K562 (cell line): ENCODE data around the gene SLC7A4. TPM values are rescaled to one million over a fixed set of nuclear protein-coding genes. Genes with fewer than 3 reads are reported as not detected.

ENCODE experiments used
- CAMTA2 ChIP-seq: fragments of 250-450 bp; sonication (Bioruptor Pico); conservative IDR thresholded peaks from 2 replicates; pipeline ENCODE4 v1.5.1; 2022
- CHAMP1 ChIP-seq: fragments of 450-650 bp; IDR thresholded peaks from 2 replicates; pipeline ENCODE4 v1.6.1; 2016; ENCODE audit warnings: mild to moderate bottlenecking
- CREB1 ChIP-seq, 2 experiments: sonication (generic) in 1 of 2; formaldehyde crosslinking in 1 of 2; IDR thresholded peaks; 2 replicates each; pipeline versions ENCODE4 v1.6.1 to v1.8.0; 2012 to 2022; ENCODE audit warnings: inconsistent platforms in 1 of 2, mild to moderate bottlenecking in 1 of 2, missing genetic modification reagents in 1 of 2, moderate library complexity in 1 of 2
- CTBP1 ChIP-seq: fragments of 450-650 bp; IDR thresholded peaks from 2 replicates; pipeline ENCODE4 v1.6.1; 2016; ENCODE audit warnings: borderline replicate concordance
- DPF2 ChIP-seq: fragments of 450-650 bp; IDR thresholded peaks from 2 replicates; pipeline ENCODE4 v1.6.1; 2016
- E2F3 ChIP-seq: fragments of 250-450 bp; sonication (Bioruptor Pico); IDR thresholded peaks from 2 replicates; pipeline ENCODE4 v1.4.0; 2020; ENCODE audit warnings: mild to moderate bottlenecking
- ELF2 ChIP-seq: fragments of 250-450 bp; sonication (Bioruptor Pico); IDR thresholded peaks from 2 replicates; pipeline ENCODE4 v1.5.0; 2021; ENCODE audit warnings: mild to moderate bottlenecking
- FOXP4 ChIP-seq: sonication (generic); formaldehyde crosslinking; IDR thresholded peaks from 2 replicates; pipeline ENCODE4 v1.8.0; 2022; ENCODE audit warnings: mild to moderate bottlenecking, missing genetic modification reagents, borderline replicate concordance
- GABPA ChIP-seq: fragments of 200-800 bp; sonication (Bioruptor generic); conservative IDR thresholded peaks from 2 replicates; pipeline ENCODE4 v1.6.1; 2016; ENCODE audit warnings: low read depth, missing genetic modification characterization, missing compliant biosample characterization
- MBD2 ChIP-seq: sonication (generic); IDR thresholded peaks from 2 replicates; pipeline ENCODE4 v1.6.1; 2016; ENCODE audit warnings: low read depth, borderline replicate concordance
- MTF1 ChIP-seq: fragments of 250-450 bp; sonication (Bioruptor Pico); IDR thresholded peaks from 2 replicates; pipeline ENCODE4 v1.9.0; 2021; ENCODE audit warnings: moderate library complexity, mild to moderate bottlenecking, inconsistent platforms, borderline replicate concordance
- NCOA2 ChIP-seq, 2 experiments: fragments of 450-650 bp; IDR thresholded peaks; 2 replicates each; pipeline ENCODE4 v1.6.1; 2018; ENCODE audit warnings: mild to moderate bottlenecking in 2 of 2, moderate library complexity in 1 of 2; ENCODE audit not compliant: partially characterized antibody in 2 of 2
- NR2C2 ChIP-seq, 2 experiments: fragments of 200-800 bp in 1 of 2; sonication (Bioruptor generic) in 1 of 2; sonication (generic) in 1 of 2; formaldehyde crosslinking in 1 of 2; IDR thresholded peaks; 2 replicates each; pipeline versions ENCODE4 v1.6.1 to v1.8.0; 2016 to 2022; ENCODE audit warnings: mild to moderate bottlenecking in 1 of 2, missing compliant biosample characterization in 1 of 2, missing genetic modification characterization in 1 of 2, missing genetic modification reagents in 1 of 2
- RHOXF2B ChIP-seq: fragments of 250-450 bp; sonication (Bioruptor Pico); conservative IDR thresholded peaks from 2 replicates; pipeline ENCODE4 v1.5.1; 2021
- SOX6 ChIP-seq: fragments of 450-650 bp; IDR thresholded peaks from 2 replicates; pipeline ENCODE4 v1.6.1; 2014; ENCODE audit warnings: mild to moderate bottlenecking
- SP1 ChIP-seq: sonication (generic); formaldehyde crosslinking; IDR thresholded peaks from 2 replicates; pipeline ENCODE4 v1.8.1; 2022; ENCODE audit warnings: mild to moderate bottlenecking, missing genetic modification reagents
- THAP12 ChIP-seq: fragments of 250-450 bp; sonication (Bioruptor Pico); IDR thresholded peaks from 2 replicates; pipeline ENCODE4 v1.9.0; 2021; ENCODE audit warnings: mild to moderate bottlenecking, inconsistent platforms
- ZC3H4 ChIP-seq: sonication (generic); formaldehyde crosslinking; IDR thresholded peaks from 2 replicates; pipeline ENCODE4 v1.9.0; 2021; ENCODE audit warnings: missing genetic modification reagents, borderline replicate concordance
- ZNF146 ChIP-seq: IDR thresholded peaks from one replicate; pipeline ENCODE4 v1.6.1; 2018; ENCODE audit warnings: missing compliant biosample characterization; ENCODE audit not compliant: unreplicated experiment
- ZNF584 ChIP-seq: fragments of 200-800 bp; sonication (Bioruptor generic); IDR thresholded peaks from 2 replicates; pipeline ENCODE4 v1.6.1; 2016; ENCODE audit warnings: low read depth, mild to moderate bottlenecking, missing genetic modification characterization, missing compliant biosample characterization
- ZNF699 ChIP-seq: fragments of 250-450 bp; sonication (Bioruptor Pico); IDR thresholded peaks from 2 replicates; pipeline ENCODE4 v1.8.0; 2021; ENCODE audit warnings: mild to moderate bottlenecking, moderate library complexity; ENCODE audit not compliant: insufficient replicate concordance
- ZSCAN32 ChIP-seq: fragments of 450-650 bp; formaldehyde crosslinking; IDR thresholded peaks from 2 replicates; pipeline ENCODE4 v1.4.0; 2020; ENCODE audit warnings: mild to moderate bottlenecking, moderate library complexity
- polyA plus RNA-seq, 8 experiments: library from polyadenylated mRNA; depleted of rRNA in 4 of 8; stranded (reverse) in 5 of 8; unstranded in 3 of 8; fragments of >200 nt; fragmentation: Nextera tagmentation in 2 of 8; fragmentation: Illumina TruSeq in 1 of 8; extraction: Ambion mirVana in 2 of 8; extraction: Trizol in 1 of 8; gene quantifications; 2 replicates each; pipeline versions ENCODE4 v1.2.1 to v1.2.3, GENCODE V29; 2011 to 2014; ENCODE audit warnings: inconsistent platforms in 1 of 8, missing spikeins in 1 of 8
- total RNA-seq, 7 experiments: library from RNA; depleted of rRNA in 6 of 7; stranded (reverse); fragments of >200 nt in 6 of 7; fragmentation: Illumina TruSeq in 2 of 7; extraction: Trizol in 2 of 7; gene quantifications; 2 replicates each; pipeline versions ENCODE4 v1.2.1 to v1.2.3, GENCODE V29; 2011 to 2021; ENCODE audit warnings: low replicate concordance in 1 of 7
- TF ChIP-seq, protein P1 (sequence below): fragments of 250-450 bp; sonication (Bioruptor Pico); IDR thresholded peaks from 2 replicates; pipeline ENCODE4 v1.4.0; 2020

SLC7A4 gene
- total and polyA plus RNA-seq, 9 of the 15 experiments (the other 6 are each of a cell fraction or from before 2014, with no cell fraction given): not detected

DNA sequence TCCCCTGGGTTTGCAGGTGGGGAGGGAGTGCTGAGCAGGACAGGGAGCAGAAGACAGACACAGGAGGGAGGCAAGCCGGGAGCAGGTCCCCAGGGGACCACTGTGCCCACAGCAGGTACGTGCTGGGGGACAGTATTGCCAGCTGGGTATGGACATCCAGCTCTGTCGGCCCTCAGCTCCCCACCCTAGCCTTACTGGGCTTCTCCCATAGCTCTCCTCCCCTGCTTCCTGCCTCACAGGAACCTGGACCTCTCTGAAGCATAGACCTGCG lies 23.1 kb upstream of the SLC7A4 start (continued):
- TF ChIP-seq CHAMP1: no peak
- TF ChIP-seq ZNF699 (CRISPR knock-in tag): no peak
- no peak for TF ChIP-seq E2F3
- peak; percentile 77 for TF ChIP-seq THAP12 (CRISPR knock-in tag)
- TF ChIP-seq ZSCAN32: no peak
- no peak for TF ChIP-seq SP1 (CRISPR knock-in tag)
- TF ChIP-seq CTBP1: no peak
- TF ChIP-seq SOX6: no peak
- no peak for TF ChIP-seq NCOA2 (IDR thresholded peaks at IDR 0.05; ENCODE audit: partially characterized antibody in 2 of 2)
- TF ChIP-seq ZNF584 (CRISPR knock-in tag): no peak
- no peak for TF ChIP-seq CREB1 (IDR thresholded peaks at IDR 0.05)
- TF ChIP-seq CREB1 (CRISPR knock-in tag; IDR thresholded peaks at IDR 0.05): no peak
- no peak for TF ChIP-seq ZNF146
- TF ChIP-seq CAMTA2 (CRISPR knock-in tag): 0 out of 2 replicates have a peak, but pooled peaks have one; percentile 58
- peak; percentile 35; the same call in 1 of the 2 replicates for TF ChIP-seq ELF2 (CRISPR knock-in tag)
- no peak for TF ChIP-seq NR2C2 (CRISPR knock-in tag; IDR thresholded peaks at IDR 0.05)
- TF ChIP-seq NR2C2 (tag; IDR thresholded peaks at IDR 0.05): no peak
- TF ChIP-seq FOXP4 (CRISPR knock-in tag): no peak
- TF ChIP-seq ZC3H4 (CRISPR knock-in tag): 0 out of 2 replicates have a peak, but pooled peaks have one; percentile 2
- no peak for TF ChIP-seq MTF1 (CRISPR knock-in tag)
- no peak for TF ChIP-seq GABPA (tag)
- TF ChIP-seq, protein P1, sequence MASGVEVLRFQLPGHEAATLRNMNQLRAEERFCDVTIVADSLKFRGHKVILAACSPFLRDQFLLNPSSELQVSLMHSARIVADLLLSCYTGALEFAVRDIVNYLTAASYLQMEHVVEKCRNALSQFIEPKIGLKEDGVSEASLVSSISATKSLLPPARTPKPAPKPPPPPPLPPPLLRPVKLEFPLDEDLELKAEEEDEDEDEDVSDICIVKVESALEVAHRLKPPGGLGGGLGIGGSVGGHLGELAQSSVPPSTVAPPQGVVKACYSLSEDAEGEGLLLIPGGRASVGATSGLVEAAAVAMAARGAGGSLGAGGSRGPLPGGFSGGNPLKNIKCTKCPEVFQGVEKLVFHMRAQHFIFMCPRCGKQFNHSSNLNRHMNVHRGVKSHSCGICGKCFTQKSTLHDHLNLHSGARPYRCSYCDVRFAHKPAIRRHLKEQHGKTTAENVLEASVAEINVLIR (CRISPR knock-in tag): no peak
- TF ChIP-seq DPF2: no peak
- no peak; the same call in 1 of the 2 replicates for TF ChIP-seq RHOXF2B (CRISPR knock-in tag)
- TF ChIP-seq MBD2: peak; percentile 18; the same call in 1 of the 2 replicates
